HG02885 (cell line): ENCODE data around the gene NOTCH4.
A peak's percentile ranks its signal among the peaks of the same experiment; 100 is the strongest.

Source experiments
- ATAC-seq: cut with Tn5 transposase; IDR thresholded peaks from one replicate; pipeline ENCODE4 v1.9.1; 2021; ENCODE audit warnings: mild to moderate bottlenecking; ENCODE audit not compliant: unreplicated experiment, poor library complexity

NOTCH4 gene

GRCh38 chr6:32183030-32183429, 40.8 kb downstream of the NOTCH4 start:
- ATAC-seq = no peak

DNA sequence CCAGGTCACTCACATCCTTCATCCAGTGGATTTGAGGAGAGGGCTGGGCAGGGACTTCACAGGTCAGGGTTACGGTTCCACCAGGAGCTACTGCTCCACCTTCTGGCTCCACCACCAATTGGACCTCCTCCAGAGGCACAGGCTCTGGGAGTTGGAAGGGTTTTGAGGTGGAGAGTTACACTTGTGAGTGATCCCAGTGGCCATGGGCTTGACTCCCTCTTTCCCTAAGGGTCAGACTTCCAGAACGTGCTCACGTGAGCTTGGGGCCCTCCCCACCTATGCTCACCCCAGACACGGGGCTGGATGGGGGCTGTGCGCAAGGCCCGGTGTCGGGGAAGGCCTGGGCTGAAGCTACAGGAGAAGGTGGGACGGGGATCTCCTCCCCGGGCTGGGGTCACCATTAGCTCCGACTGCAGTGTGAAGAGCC, 41.3 kb downstream of the NOTCH4 start:
- no peak for ATAC-seq

DNA sequence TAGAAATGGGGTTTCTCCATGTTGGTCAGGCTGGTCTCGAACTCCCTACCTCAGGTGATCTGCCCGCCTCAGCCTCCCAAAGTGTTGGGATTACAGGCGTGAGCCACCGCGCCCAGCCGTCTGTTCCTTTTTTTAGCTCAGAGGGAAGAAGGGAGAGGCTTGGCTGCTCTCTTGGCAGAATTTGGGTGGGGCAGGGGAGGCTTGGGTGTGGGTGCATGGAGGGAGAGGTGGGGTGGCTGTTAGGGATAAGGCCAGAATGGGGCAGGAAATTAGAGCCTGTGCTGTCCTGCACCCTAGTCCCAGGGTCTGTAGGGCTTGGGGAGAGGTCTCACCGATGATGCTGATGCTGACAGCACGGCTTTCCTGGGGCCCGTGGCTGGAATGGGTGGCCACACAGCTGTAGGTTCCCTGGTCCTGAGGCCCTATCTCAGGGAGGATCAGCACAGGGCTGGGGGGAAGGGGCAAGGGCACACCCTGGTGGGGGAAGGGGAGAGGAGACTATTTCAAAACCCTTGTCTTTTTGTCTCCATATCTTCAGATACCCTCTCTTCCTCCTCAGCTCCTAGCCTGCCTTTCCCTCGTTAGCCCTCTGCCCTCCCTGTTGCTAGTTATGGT, 41.8 kb downstream of the NOTCH4 start:
- ATAC-seq = no peak

DNA sequence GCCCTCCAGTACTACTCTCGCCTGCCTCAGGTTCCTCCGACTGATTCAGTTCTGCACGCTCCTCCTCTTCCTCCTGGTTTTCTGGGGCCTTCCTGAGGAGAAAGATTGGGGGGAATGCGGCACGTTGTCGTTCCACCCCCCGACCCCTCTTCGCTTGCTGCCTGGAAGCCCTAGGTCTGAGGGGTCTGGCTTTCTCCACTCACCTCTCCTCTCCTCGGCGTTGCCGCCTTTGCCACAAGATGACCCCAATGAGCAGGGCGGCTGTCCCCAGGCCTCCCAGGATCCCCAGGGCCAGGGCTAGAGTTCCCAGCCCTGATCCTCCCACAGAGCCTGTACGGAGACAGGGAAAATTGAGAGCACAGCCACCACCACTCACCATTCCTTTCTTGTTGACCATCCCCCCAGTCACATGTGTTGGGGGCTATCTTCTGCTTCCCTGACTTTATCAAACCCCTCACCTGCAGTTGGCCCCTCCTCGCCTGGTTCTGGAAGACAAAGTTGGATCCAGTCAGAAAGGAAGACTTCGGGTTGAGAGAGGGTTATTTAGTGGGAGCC, 42.6 kb downstream of the NOTCH4 start:
- no peak for ATAC-seq

DNA sequence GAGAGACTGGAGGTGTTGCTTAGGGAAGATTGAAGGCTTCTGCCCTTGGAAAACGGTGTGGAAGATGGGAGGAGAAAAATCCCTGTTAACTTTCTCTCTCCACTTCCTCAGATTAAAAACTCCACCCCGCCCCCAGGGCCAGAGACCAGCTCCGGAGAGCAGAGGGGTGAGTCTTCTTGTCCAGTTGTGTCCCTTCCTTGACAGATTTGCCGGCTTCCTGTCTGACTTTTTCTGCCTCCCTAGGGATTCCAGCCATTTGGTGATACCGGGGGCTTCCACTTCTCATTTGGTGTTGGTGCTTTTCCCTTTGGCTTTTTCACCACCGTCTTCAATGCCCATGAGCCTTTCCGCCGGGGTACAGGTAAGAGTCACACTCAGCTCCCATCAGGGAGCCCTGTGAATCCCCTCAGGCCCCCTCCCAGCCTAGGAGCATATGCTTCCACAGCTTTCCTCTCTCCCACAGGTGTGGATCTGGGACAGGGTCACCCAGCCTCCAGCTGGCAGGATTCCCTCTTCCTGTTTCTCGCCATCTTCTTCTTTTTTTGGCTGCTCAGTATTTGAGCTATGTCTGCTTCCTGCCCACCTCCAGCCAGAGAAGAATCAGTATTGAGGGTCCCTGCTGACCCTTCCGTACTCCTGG, 44.0 kb downstream of the NOTCH4 start:
- ATAC-seq = no peak

- ATAC-seq = no peak
These were observed 45.1 kb downstream of the NOTCH4 start for GRCh38 chr6:32178547-32179440.

GRCh38 chr6:32177788-32178546, 45.9 kb downstream of the NOTCH4 start, which contains the start of gene RNF5:
Gene RNF5, plus strand, starts transcription at chr6:32178405. Its CDS starts 107 bp downstream, at chr6:32178512.
- ATAC-seq = peak; percentile 84

DNA sequence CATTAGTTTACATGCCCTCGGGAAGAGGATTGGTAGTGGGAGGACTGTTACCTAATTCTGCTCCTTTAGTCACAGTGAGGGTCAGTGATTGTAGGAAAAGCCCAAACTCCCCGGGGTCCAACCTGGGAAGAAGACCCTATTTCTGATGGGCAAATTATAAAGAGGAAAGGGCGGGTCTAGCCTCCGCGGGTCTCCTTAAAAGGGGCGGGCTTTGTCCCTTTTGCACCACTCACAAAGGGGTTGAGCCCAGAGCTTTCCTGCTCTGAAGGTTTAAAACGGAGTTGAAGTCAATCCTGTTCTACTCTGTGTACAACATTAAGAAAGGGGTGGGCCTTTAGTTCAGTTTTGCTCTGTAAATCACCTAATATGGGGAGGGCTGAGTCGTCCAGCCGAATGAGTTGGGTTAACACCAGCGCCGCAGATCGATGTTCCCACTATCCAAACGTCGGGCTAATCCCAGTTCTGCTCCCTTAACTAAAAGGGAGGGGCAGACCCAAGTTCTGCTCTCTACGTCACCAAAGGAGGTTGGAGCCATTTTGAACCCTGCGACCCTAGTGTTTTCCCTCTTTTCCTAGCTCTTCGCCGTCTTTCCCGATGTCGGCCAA, 46.6 kb downstream of the NOTCH4 start:
- ATAC-seq = no peak

GRCh38 chr6:32176476-32177182, 47.2 kb downstream of the NOTCH4 start:
- no peak for ATAC-seq

GRCh38 chr6:32175711-32176475, 48.0 kb downstream of the NOTCH4 start, which contains the start of gene AGPAT1:
Gene AGPAT1, minus strand, starts transcription at chr6:32176084. Its CDS starts 4,588 bp downstream, at chr6:32171496.
- peak; percentile 50 for ATAC-seq

DNA sequence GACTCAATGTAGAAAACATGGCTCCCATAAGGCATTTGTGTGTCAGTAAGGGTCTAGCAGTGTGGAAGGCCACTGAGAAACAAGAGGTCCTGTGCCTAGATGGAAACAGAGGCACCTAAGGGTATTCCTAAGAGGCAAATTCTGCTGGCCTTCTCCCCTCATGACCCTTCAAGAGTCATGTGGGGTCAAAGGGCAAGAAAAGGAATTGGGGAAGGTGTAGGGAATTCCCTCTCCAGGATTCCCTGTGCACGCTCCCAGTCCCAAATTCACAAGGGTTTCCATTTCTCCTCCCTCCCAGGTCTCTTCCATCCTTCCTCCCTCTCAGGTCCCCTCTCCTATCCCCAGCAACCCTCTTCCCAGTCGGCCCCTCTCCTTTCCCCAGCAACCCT, 48.6 kb downstream of the NOTCH4 start:
- no peak for ATAC-seq

- no peak for ATAC-seq
These were observed 49.5 kb downstream of the NOTCH4 start for GRCh38 chr6:32174416-32174815.

DNA sequence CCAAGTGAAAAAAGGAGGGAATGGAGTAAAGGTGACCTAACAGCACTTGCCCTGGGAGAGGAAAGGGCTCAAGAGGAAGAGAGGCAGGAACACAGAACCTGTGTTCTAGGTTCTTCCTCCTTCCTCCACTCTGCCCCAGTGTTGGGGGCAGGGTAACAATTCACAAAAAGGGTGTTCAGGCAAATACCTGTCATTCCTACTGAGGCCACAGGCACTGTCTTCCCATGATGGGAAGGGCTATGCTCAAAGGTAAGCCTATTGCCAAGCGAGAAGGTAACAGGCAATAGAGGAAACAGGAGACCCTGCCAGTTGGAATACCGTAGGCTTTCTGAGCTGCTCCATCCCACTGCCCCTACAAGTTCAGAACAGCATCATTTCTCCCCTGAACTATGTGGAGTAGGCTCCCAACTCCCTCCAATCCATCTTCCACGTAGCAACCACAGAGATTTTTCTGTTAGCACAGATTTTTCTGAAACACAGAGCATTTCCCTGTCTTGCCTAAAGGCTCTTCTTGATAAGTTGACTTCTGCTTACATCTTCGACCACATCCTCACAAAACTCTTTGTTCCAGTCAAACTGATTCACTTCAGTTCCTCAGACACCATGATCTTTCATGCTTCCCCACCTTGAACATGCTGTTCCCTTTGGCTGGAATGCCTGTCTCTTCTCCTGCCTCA, 50.7 kb downstream of the NOTCH4 start:
- ATAC-seq = no peak

DNA sequence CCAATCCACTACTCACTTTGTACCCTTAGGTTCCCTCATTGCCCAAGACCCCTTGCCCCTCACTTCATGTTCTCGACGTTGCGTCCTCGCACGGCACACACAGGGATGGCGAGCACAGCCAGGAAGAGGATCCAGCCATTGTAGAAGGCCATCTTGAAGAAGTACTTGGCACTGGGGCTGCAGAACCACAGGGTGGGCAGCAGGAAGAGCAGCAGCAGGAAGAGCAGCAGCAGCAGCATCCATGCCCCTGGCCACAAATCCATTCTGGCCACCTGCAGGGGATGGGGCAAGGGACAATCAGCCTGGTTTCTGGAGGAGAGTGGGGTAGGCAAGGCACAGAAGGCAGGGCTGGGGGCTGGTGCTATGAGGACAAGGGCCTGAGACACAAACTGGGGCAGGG, 52.6 kb downstream of the NOTCH4 start:
- no peak for ATAC-seq

GRCh38 chr6:32170294-32170693, 53.6 kb downstream of the NOTCH4 start:
- ATAC-seq = no peak

- no peak for ATAC-seq
These were observed 54.9 kb downstream of the NOTCH4 start for GRCh38 chr6:32168807-32169591.

DNA sequence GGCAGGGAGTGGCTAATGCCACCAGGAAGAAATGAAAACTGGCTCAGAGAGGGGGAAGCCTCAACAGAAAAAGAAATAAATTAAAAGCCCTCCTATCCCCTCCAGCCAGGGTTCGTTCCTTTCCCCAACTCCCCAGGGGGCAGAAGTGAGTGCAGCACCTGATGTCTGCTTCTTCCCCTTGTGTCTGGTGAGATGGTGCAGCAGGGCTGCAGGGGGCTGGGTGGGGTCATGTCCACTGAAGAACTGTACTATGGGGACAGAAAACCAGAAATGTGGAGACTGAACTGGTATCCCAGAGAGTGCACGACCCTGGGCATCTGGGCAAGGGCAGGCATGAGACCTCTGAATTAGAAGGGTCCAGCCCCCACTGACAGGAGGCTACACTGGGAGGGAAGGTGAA, 55.5 kb downstream of the NOTCH4 start:
- no peak for ATAC-seq
